SK-N-SH treated with all-trans-retinoic acid at 6 μM for 48 hours (cell line): ENCODE data around the gene PLA2G3.

Experiments used
- ATAC-seq: fragments of 200-7000 bp; cut with Tn5 transposase; 3 replicates; pipeline ENCODE4 v1.9.1; 2020; ENCODE audit warnings: mild to moderate bottlenecking, moderate library complexity
- ARNTL ChIP-seq: fragments of 450-650 bp; formaldehyde crosslinking; IDR thresholded peaks from 2 replicates; pipeline ENCODE4 v1.5.0; 2020; ENCODE audit warnings: low read depth, mild to moderate bottlenecking, moderate library complexity, borderline replicate concordance
- CSDC2 ChIP-seq: fragments of 250-450 bp; sonication (Bioruptor Pico); IDR thresholded peaks from 2 replicates; pipeline ENCODE4 v1.5.0; 2020; ENCODE audit warnings: mild to moderate bottlenecking, moderate library complexity
- ISL1 ChIP-seq: fragments of 250-450 bp; sonication (Bioruptor Pico); IDR thresholded peaks from 2 replicates; pipeline ENCODE4 v2.1.2; 2022; ENCODE audit warnings: mild to moderate bottlenecking, moderate library complexity
- OSR1 ChIP-seq: fragments of 250-450 bp; sonication (Bioruptor Pico); IDR thresholded peaks from 2 replicates; pipeline ENCODE4 v1.8.0; 2022; ENCODE audit warnings: moderate library complexity, mild to moderate bottlenecking, inconsistent platforms
- PPARA ChIP-seq: fragments of 250-450 bp; sonication (Bioruptor Pico); IDR thresholded peaks from 2 replicates; pipeline ENCODE4 v1.5.0; 2020; ENCODE audit warnings: mild to moderate bottlenecking, borderline replicate concordance
- RARB ChIP-seq: fragments of 250-450 bp; sonication (Bioruptor Pico); IDR thresholded peaks from 2 replicates; pipeline ENCODE4 v1.8.0; 2021; ENCODE audit warnings: mild to moderate bottlenecking, moderate library complexity
- SNAI2 ChIP-seq: fragments of 250-450 bp; sonication (Bioruptor Pico); IDR thresholded peaks from 2 replicates; pipeline ENCODE4 v1.5.0; 2020; ENCODE audit warnings: mild to moderate bottlenecking, moderate library complexity
- TCF4 ChIP-seq: fragments of 250-450 bp; sonication (Bioruptor Pico); IDR thresholded peaks from 2 replicates; pipeline ENCODE4 v1.8.0; 2021; ENCODE audit warnings: mild to moderate bottlenecking, moderate library complexity, borderline replicate concordance
- TOX ChIP-seq: fragments of 250-450 bp; sonication (Bioruptor Pico); IDR thresholded peaks from 2 replicates; pipeline ENCODE4 v1.8.0; 2021; ENCODE audit warnings: mild to moderate bottlenecking, moderate library complexity, borderline replicate concordance
- ZC3H10 ChIP-seq: fragments of 250-450 bp; sonication (Bioruptor Pico); IDR thresholded peaks from 2 replicates; pipeline ENCODE4 v1.5.1; 2021; ENCODE audit warnings: mild to moderate bottlenecking, moderate library complexity
- ZFP3 ChIP-seq: fragments of 250-450 bp; sonication (Bioruptor Pico); IDR thresholded peaks from 2 replicates; pipeline ENCODE4 v1.5.0; 2020; ENCODE audit warnings: mild to moderate bottlenecking, moderate library complexity
- ZFP30 ChIP-seq: fragments of 450-650 bp; formaldehyde crosslinking; IDR thresholded peaks from 2 replicates; pipeline ENCODE4 v1.5.0; 2022; ENCODE audit warnings: mild to moderate bottlenecking, moderate library complexity
- ZNF565 ChIP-seq: fragments of 450-650 bp; formaldehyde crosslinking; conservative IDR thresholded peaks from 2 replicates; pipeline ENCODE4 v1.5.0; 2020; ENCODE audit warnings: low read depth, mild to moderate bottlenecking, moderate library complexity
- ZNF8 ChIP-seq: fragments of 450-650 bp; formaldehyde crosslinking; IDR thresholded peaks from 2 replicates; pipeline ENCODE4 v1.5.0; 2020; ENCODE audit warnings: mild to moderate bottlenecking, moderate library complexity
- TF ChIP-seq, protein P1 (sequence below): fragments of 250-450 bp; sonication (Bioruptor Pico); IDR thresholded peaks from 2 replicates; pipeline ENCODE4 v1.5.1; 2020; ENCODE audit warnings: low read depth, mild to moderate bottlenecking, moderate library complexity
- TF ChIP-seq, protein P2 (sequence below): fragments of 250-450 bp; sonication (Bioruptor Pico); IDR thresholded peaks from 2 replicates; pipeline ENCODE4 v1.8.0; 2020; ENCODE audit warnings: mild to moderate bottlenecking, moderate library complexity, borderline replicate concordance
- TF ChIP-seq, protein P3 (sequence below): fragments of 250-450 bp; sonication (Bioruptor Pico); IDR thresholded peaks from 2 replicates; pipeline ENCODE4 v1.8.0; 2021; ENCODE audit warnings: low read depth, mild to moderate bottlenecking, moderate library complexity, borderline replicate concordance

Gene PLA2G3

DNA sequence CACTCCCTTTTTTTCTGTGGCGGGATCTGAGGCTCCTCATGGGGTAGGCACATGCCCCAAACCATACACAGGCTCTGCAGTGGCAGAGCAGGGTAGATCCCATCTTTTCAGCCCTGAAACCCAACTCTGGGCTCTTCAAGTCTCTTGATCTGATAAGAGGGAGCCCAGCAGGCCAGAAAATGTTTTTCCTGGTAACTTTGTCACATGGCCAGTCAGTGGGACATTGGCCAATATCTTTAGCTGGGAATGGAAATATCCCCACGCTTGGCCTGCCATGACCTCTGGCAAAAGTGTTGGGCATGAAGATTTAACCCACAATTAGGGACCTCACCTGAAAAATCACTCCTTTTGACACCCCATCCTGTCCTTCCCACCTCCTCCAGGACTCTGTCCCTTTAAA lies 9.4 kb downstream of the PLA2G3 start (continued):
- TF ChIP-seq ZNF8 (CRISPR knock-in tag) (no peak), ARNTL (no peak), SNAI2 (CRISPR knock-in tag) (no peak), OSR1 (CRISPR knock-in tag) (no peak), RARB (CRISPR knock-in tag) (no peak), CSDC2 (CRISPR knock-in tag) (no peak)

DNA sequence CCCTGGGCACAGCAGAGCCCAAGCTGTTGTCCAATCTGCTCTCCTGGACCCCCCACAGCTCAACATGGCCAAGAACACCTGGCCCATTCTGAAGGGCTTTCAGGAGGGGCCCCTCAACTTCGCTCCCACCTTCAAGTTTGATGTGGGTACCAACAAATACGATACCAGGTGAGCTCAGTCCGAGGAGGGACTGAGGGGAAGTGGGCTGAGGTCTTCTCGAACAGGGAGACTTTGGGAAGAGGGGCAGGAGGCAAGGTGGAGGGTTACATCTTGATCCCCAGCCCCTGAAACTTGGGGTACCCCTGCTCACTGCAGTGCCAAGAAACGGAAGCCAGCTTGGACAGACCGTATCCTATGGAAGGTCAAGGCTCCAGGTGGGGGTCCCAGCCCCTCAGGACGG lies 12.2 kb downstream of the PLA2G3 start:
- no peak for ATAC-seq

DNA sequence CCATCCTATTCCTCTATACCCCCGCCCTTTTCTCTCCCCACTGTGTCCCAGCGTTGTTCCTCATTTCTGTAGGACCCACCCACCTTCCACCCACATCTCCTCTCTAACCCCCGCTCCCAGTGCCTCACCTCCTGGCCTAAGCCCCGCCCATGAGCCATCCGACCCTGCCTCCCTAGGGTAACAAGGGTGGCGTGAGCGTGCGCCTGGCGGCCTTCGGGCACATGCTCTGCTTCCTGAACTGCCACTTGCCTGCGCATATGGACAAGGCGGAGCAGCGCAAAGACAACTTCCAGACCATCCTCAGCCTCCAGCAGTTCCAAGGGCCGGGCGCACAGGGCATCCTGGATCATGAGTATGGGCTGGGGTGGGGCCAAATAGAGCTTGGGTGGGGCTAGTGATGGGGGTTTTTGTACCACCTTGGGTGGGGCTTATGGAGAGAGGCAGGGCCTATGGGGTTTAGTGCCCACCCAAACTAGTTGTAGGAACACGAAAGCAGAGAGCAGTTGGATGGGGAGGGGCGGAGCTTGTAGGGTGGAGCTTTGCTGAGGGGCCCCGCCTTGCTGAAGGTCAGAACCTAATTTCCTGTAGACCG lies 13.0 kb downstream of the PLA2G3 start:
- ATAC-seq, result no peak
- TF ChIP-seq, protein P1, sequence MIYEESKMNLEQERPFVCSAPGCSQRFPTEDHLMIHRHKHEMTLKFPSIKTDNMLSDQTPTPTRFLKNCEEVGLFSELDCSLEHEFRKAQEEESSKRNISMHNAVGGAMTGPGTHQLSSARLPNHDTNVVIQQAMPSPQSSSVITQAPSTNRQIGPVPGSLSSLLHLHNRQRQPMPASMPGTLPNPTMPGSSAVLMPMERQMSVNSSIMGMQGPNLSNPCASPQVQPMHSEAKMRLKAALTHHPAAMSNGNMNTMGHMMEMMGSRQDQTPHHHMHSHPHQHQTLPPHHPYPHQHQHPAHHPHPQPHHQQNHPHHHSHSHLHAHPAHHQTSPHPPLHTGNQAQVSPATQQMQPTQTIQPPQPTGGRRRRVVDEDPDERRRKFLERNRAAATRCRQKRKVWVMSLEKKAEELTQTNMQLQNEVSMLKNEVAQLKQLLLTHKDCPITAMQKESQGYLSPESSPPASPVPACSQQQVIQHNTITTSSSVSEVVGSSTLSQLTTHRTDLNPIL (CRISPR knock-in tag), result no peak
- no peak for TF ChIP-seq RARB (CRISPR knock-in tag)
- TF ChIP-seq, all 23 proteins: peak for 0

More for the DNA sequence above, 12.2 kb downstream of the PLA2G3 start:
- TF ChIP-seq SNAI2 (CRISPR knock-in tag) (no peak), ZNF565 (CRISPR knock-in tag) (no peak), ZFP30 (CRISPR knock-in tag) (no peak), ISL1 (no peak)
- TF ChIP-seq, protein P2, sequence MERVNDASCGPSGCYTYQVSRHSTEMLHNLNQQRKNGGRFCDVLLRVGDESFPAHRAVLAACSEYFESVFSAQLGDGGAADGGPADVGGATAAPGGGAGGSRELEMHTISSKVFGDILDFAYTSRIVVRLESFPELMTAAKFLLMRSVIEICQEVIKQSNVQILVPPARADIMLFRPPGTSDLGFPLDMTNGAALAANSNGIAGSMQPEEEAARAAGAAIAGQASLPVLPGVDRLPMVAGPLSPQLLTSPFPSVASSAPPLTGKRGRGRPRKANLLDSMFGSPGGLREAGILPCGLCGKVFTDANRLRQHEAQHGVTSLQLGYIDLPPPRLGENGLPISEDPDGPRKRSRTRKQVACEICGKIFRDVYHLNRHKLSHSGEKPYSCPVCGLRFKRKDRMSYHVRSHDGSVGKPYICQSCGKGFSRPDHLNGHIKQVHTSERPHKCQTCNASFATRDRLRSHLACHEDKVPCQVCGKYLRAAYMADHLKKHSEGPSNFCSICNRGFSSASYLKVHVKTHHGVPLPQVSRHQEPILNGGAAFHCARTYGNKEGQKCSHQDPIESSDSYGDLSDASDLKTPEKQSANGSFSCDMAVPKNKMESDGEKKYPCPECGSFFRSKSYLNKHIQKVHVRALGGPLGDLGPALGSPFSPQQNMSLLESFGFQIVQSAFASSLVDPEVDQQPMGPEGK (CRISPR knock-in tag), result no peak

DNA sequence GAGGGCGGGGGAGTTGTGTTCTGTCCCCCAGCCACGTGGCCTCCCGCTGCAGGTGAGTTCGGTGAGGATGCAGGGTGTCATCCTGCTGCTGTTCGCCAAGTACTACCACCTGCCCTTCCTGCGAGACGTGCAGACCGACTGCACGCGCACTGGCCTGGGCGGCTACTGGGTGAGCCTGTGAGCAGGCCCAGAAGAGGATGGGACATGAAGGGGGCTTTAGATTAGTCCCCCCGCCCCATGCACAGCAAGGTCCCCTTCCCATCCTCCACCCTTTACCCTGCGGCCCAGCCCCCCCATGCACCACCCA lies 13.5 kb downstream of the PLA2G3 start:
- TF ChIP-seq, protein P2 (CRISPR knock-in tag), result no peak
- TF ChIP-seq, protein P3, sequence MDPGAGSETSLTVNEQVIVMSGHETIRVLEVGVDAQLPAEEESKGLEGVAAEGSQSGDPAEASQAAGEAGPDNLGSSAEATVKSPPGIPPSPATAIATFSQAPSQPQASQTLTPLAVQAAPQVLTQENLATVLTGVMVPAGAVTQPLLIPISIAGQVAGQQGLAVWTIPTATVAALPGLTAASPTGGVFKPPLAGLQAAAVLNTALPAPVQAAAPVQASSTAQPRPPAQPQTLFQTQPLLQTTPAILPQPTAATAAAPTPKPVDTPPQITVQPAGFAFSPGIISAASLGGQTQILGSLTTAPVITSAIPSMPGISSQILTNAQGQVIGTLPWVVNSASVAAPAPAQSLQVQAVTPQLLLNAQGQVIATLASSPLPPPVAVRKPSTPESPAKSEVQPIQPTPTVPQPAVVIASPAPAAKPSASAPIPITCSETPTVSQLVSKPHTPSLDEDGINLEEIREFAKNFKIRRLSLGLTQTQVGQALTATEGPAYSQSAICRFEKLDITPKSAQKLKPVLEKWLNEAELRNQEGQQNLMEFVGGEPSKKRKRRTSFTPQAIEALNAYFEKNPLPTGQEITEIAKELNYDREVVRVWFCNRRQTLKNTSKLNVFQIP (CRISPR knock-in tag), result no peak
- TF ChIP-seq, protein P1 (CRISPR knock-in tag), result no peak
- no peak for TF ChIP-seq ZNF565 (CRISPR knock-in tag)

DNA sequence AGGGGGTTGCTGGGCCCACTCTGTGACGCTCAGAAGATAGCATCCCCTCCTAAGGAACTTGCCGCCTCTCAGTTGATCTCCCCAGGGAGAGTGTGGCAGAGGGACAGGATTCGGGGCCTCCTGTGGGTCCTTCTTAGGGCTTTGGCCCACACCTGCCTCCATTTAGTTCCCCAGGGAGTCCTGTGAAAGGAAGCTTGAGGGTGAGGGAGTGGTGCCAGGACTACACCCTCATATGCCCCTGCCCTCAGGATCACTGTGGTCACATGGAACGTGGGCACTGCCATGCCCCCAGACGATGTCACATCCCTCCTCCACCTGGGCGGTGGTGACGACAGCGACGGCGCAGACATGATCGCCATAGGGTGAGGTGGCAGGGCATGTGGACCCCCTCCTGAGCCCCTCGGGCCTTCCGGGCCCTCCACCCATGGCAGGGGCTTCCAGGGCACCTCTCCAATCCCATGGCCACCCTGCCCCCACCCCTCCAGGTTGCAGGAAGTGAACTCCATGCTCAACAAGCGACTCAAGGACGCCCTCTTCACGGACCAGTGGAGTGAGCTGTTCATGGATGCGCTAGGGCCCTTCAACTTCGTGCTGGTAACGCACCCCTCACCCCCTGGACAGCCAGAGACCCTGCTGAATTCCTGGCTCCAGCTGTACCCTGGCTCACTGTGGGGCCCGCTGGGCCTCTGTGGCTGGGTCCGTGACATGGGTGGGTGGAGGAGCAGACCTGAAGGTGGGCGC lies 14.0 kb downstream of the PLA2G3 start:
- ATAC-seq, result no peak
- TF ChIP-seq TCF4 (CRISPR knock-in tag), result no peak

More for the DNA sequence above, 13.5 kb downstream of the PLA2G3 start:
- ATAC-seq, result no peak

DNA sequence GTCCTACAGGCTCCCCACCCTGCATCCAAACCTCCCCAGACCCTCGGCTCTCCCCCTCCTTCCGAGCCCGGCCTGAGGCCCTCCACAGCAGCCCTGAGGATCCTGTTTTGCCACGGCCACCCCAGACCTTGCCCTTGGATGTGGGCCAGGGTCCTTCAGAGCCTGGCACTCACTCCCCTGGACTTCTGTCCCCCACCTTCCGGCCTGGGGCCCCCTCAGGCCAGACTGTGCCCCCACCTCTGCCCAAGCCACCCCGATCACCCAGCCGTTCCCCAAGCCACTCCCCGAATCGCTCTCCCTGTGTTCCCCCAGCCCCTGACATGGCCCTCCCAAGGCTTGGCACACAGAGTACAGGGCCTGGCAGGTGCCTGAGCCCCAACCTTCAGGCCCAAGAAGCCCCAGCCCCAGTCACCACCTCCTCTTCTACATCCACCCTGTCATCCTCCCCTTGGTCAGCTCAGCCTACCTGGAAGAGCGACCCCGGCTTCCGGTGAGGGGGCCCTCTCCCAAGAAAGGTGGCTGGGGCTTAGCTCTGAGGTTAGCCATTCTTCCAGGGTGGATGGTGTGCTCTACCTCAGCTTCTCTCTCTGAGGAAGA lies 14.7 kb downstream of the PLA2G3 start:
- no peak for TF ChIP-seq RARB (CRISPR knock-in tag)
- TF ChIP-seq SNAI2 (CRISPR knock-in tag), result no peak
- no peak for TF ChIP-seq PPARA (CRISPR knock-in tag)
- TF ChIP-seq ZNF565 (CRISPR knock-in tag), result no peak
- no peak for TF ChIP-seq ZFP3 (CRISPR knock-in tag)
- TF ChIP-seq, protein P3 (CRISPR knock-in tag), result no peak
- no peak for TF ChIP-seq ZFP30 (CRISPR knock-in tag)
- TF ChIP-seq OSR1 (CRISPR knock-in tag), result no peak
- no peak for TF ChIP-seq ZC3H10
- no peak for TF ChIP-seq TOX (CRISPR knock-in tag)

More for the DNA sequence above, 14.7 kb downstream of the PLA2G3 start:
- no peak for ATAC-seq
